GM23338 (cell line): ENCODE data around the gene CAPN10. TPM values are rescaled to one million over a fixed set of nuclear protein-coding genes. Genes with fewer than 3 reads are reported as not detected.

ENCODE experiments used
- ATAC-seq: fragments of 200-7000 bp; cut with Tn5 transposase; 3 replicates; pipeline ENCODE4 v1.9.1; 2020
- DNase-seq: peaks from one replicate; pipeline ENCODE4 v3.0.0-alpha.2; 2015; ENCODE audit warnings: low spot score
- H2AFZ ChIP-seq: fragments of 200-600 bp; sonication (generic); 2 replicates; pipeline ENCODE4 v1.8.0; 2016; ENCODE audit warnings: antibody characterized with exemption, mild to moderate bottlenecking, moderate library complexity
- H3F3A ChIP-seq: fragments of 200-600 bp; sonication (generic); replicated peaks from 2 replicates; pipeline ENCODE4 v1.8.0; 2017; ENCODE audit warnings: antibody characterized with exemption, mixed run types, low read depth
- H3K27ac ChIP-seq: fragments of 200-600 bp; sonication (generic); 2 replicates; pipeline ENCODE4 v1.6.1; 2016; ENCODE audit warnings: low read depth
- H3K27me3 ChIP-seq: fragments of 200-600 bp; sonication (generic); 2 replicates; pipeline ENCODE4 v1.8.0; 2016; ENCODE audit warnings: mild to moderate bottlenecking, mixed run types, moderate library complexity; ENCODE audit not compliant: insufficient read depth
- H3K36me3 ChIP-seq: fragments of 200-600 bp; sonication (generic); 2 replicates; pipeline ENCODE4 v1.8.0; 2016; ENCODE audit warnings: mild to moderate bottlenecking; ENCODE audit not compliant: insufficient read depth
- H3K4me1 ChIP-seq: fragments of 200-600 bp; sonication (generic); 2 replicates; pipeline ENCODE4 v1.8.0; 2016; ENCODE audit warnings: mild to moderate bottlenecking, moderate library complexity; ENCODE audit not compliant: insufficient read depth
- H3K4me2 ChIP-seq: fragments of 200-600 bp; sonication (generic); 2 replicates; pipeline ENCODE4 v1.7.1; 2017; ENCODE audit warnings: mixed run types
- H3K4me3 ChIP-seq: fragments of 200-600 bp; sonication (generic); 2 replicates; pipeline ENCODE4 v1.6.1; 2016; ENCODE audit warnings: mixed run types
- H3K79me2 ChIP-seq: fragments of 200-600 bp; sonication (generic); replicated peaks from 2 replicates; pipeline ENCODE4 v1.8.0; 2017; ENCODE audit warnings: mild to moderate bottlenecking; ENCODE audit not compliant: insufficient read depth
- H3K9me2 ChIP-seq: fragments of 200-600 bp; sonication (generic); 2 replicates; pipeline ENCODE4 v1.8.0; 2017; ENCODE audit not compliant: insufficient read depth
- H4K20me1 ChIP-seq: fragments of 200-600 bp; sonication (generic); replicated peaks from 2 replicates; pipeline ENCODE4 v1.8.0; 2017; ENCODE audit warnings: mild to moderate bottlenecking; ENCODE audit not compliant: insufficient read depth
- H3K27ac Mint-ChIP-seq: 2 replicates; pipeline ENCODE4 v1.8.0; 2020; ENCODE audit warnings: inconsistent platforms, mild to moderate bottlenecking, moderate library complexity, mixed read lengths
- H3K27me3 Mint-ChIP-seq: 3 replicates; pipeline ENCODE4 v1.8.0; 2022; ENCODE audit warnings: low read depth, mild to moderate bottlenecking, moderate library complexity, mixed read lengths, inconsistent platforms; ENCODE audit not compliant: insufficient read depth, poor library complexity
- H3K36me3 Mint-ChIP-seq: 3 replicates; pipeline ENCODE4 v1.8.0; 2021; ENCODE audit warnings: low read depth, mild to moderate bottlenecking, inconsistent platforms, moderate library complexity, mixed read lengths
- H3K4me1 Mint-ChIP-seq: 3 replicates; pipeline ENCODE4 v1.8.0; 2020; ENCODE audit warnings: mild to moderate bottlenecking, inconsistent platforms, mixed read lengths
- H3K4me3 Mint-ChIP-seq: 3 replicates; pipeline ENCODE4 v1.8.0; 2021; ENCODE audit warnings: moderate library complexity, mild to moderate bottlenecking, inconsistent platforms, mixed read lengths
- H3K9me3 Mint-ChIP-seq: 3 replicates; pipeline ENCODE4 v1.8.0; 2020; ENCODE audit warnings: moderate library complexity, mild to moderate bottlenecking, inconsistent platforms, mixed read lengths
- CREB1 ChIP-seq: fragments of 250-450 bp; sonication (Bioruptor Pico); IDR thresholded peaks from 2 replicates; pipeline ENCODE4 v1.5.0; 2020; ENCODE audit warnings: low read depth, mild to moderate bottlenecking, moderate library complexity
- EZH2 ChIP-seq: fragments of 200-600 bp; sonication (generic); IDR thresholded peaks from one replicate; pipeline ENCODE4 v1.8.0; 2017; ENCODE audit warnings: antibody characterized with exemption, mild to moderate bottlenecking, low read depth; ENCODE audit not compliant: unreplicated experiment
- EZH2phosphoT487 ChIP-seq: fragments of 200-600 bp; sonication (generic); IDR thresholded peaks from one replicate; pipeline ENCODE4 v1.8.1; 2018; ENCODE audit warnings: antibody characterized with exemption; ENCODE audit not compliant: unreplicated experiment
- JUNB ChIP-seq: IDR thresholded peaks from one replicate; pipeline ENCODE4 v1.6.1; 2016; ENCODE audit warnings: antibody characterized with exemption; ENCODE audit not compliant: unreplicated experiment
- STAT1 ChIP-seq: IDR thresholded peaks from one replicate; pipeline ENCODE4 v1.6.1; 2016; ENCODE audit warnings: antibody characterized with exemption; ENCODE audit not compliant: unreplicated experiment
- ZNF114 ChIP-seq: fragments of 250-450 bp; sonication (Bioruptor Pico); IDR thresholded peaks from 2 replicates; pipeline ENCODE4 v1.5.0; 2020; ENCODE audit warnings: mild to moderate bottlenecking, moderate library complexity
- ZNF331 ChIP-seq: fragments of 250-450 bp; sonication (Bioruptor Pico); IDR thresholded peaks from 2 replicates; pipeline ENCODE4 v1.5.0; 2020; ENCODE audit warnings: low read depth, mild to moderate bottlenecking, moderate library complexity
- polyA plus RNA-seq: library from polyadenylated mRNA; unstranded; fragments of >200 nt; fragmentation: Nextera tagmentation; extraction: Ambion mirVana; gene quantifications from 2 replicates; pipeline ENCODE4 v1.2.1, GENCODE V29; 2016
- total RNA-seq: library from RNA; depleted of rRNA; stranded (reverse); fragments of >200 nt; shearing (Covaris generic); gene quantifications from 2 replicates; pipeline ENCODE4 v1.2.3, GENCODE V29; 2014
- TF ChIP-seq, protein P1 (sequence below): IDR thresholded peaks from 2 replicates; pipeline ENCODE4 v1.6.1; 2016; ENCODE audit warnings: antibody characterized with exemption
- TF ChIP-seq, protein P2 (sequence below): fragments of 250-450 bp; sonication (Bioruptor Pico); IDR thresholded peaks from 2 replicates; pipeline ENCODE4 v1.5.0; 2020; ENCODE audit warnings: mild to moderate bottlenecking, moderate library complexity
- TF ChIP-seq, protein P3 (sequence below): IDR thresholded peaks from one replicate; pipeline ENCODE4 v1.6.1; 2018; ENCODE audit warnings: antibody characterized with exemption; ENCODE audit not compliant: unreplicated experiment
- TF ChIP-seq, protein P4 (sequence below), 2 experiments: fragments of 200-600 bp in 1 of 2; sonication (generic) in 1 of 2; conservative IDR thresholded peaks; 2 replicates each; pipeline versions ENCODE4 v1.5.1 to v1.6.1; 2016 to 2017; ENCODE audit warnings: antibody characterized with exemption in 2 of 2, low read depth in 2 of 2, mild to moderate bottlenecking in 2 of 2, moderate library complexity in 1 of 2

CAPN10 gene
- total and polyA plus RNA-seq, 2 experiments from 2014 or later, result 30.2 to 59.8 TPM

DNA sequence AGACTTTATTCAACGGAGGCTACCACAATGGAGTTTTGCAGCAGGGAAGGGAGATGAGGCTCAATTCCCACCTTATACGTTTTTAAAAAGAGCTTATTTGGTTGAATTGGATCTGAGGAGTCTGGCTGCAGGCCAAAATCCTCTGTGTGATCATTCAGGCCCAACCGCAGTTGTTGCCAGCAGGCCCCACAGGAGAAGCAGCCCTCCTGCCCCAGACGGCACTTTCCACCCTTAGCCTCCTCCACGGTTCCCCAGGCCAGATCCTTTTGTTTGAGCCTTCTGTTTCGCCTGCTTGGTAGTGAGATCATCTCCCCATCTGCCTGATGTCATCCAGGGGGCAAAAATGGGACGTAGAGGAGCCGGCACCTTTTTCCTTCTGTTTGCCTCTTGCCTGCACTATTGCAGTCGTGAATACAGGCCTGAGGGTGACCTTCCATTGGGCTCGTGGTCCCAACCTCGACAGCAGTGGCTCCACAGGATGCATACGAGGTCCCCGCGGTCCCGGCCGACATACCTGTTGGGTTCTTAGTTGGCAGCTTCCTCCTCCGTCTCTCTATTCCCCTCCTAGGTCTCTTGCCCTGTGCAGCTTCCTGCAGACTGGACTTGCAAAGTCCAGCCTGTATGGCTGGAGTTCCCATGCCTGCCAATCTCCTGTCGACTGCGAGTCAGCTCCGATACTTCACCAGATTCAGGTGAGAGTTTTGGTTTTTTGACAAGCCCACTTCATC is 29.4 kb downstream of the CAPN10 start:
- no peak for TF ChIP-seq STAT1
- TF ChIP-seq, protein P1, sequence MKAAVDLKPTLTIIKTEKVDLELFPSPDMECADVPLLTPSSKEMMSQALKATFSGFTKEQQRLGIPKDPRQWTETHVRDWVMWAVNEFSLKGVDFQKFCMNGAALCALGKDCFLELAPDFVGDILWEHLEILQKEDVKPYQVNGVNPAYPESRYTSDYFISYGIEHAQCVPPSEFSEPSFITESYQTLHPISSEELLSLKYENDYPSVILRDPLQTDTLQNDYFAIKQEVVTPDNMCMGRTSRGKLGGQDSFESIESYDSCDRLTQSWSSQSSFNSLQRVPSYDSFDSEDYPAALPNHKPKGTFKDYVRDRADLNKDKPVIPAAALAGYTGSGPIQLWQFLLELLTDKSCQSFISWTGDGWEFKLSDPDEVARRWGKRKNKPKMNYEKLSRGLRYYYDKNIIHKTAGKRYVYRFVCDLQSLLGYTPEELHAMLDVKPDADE, result no peak
- TF ChIP-seq, protein P2, sequence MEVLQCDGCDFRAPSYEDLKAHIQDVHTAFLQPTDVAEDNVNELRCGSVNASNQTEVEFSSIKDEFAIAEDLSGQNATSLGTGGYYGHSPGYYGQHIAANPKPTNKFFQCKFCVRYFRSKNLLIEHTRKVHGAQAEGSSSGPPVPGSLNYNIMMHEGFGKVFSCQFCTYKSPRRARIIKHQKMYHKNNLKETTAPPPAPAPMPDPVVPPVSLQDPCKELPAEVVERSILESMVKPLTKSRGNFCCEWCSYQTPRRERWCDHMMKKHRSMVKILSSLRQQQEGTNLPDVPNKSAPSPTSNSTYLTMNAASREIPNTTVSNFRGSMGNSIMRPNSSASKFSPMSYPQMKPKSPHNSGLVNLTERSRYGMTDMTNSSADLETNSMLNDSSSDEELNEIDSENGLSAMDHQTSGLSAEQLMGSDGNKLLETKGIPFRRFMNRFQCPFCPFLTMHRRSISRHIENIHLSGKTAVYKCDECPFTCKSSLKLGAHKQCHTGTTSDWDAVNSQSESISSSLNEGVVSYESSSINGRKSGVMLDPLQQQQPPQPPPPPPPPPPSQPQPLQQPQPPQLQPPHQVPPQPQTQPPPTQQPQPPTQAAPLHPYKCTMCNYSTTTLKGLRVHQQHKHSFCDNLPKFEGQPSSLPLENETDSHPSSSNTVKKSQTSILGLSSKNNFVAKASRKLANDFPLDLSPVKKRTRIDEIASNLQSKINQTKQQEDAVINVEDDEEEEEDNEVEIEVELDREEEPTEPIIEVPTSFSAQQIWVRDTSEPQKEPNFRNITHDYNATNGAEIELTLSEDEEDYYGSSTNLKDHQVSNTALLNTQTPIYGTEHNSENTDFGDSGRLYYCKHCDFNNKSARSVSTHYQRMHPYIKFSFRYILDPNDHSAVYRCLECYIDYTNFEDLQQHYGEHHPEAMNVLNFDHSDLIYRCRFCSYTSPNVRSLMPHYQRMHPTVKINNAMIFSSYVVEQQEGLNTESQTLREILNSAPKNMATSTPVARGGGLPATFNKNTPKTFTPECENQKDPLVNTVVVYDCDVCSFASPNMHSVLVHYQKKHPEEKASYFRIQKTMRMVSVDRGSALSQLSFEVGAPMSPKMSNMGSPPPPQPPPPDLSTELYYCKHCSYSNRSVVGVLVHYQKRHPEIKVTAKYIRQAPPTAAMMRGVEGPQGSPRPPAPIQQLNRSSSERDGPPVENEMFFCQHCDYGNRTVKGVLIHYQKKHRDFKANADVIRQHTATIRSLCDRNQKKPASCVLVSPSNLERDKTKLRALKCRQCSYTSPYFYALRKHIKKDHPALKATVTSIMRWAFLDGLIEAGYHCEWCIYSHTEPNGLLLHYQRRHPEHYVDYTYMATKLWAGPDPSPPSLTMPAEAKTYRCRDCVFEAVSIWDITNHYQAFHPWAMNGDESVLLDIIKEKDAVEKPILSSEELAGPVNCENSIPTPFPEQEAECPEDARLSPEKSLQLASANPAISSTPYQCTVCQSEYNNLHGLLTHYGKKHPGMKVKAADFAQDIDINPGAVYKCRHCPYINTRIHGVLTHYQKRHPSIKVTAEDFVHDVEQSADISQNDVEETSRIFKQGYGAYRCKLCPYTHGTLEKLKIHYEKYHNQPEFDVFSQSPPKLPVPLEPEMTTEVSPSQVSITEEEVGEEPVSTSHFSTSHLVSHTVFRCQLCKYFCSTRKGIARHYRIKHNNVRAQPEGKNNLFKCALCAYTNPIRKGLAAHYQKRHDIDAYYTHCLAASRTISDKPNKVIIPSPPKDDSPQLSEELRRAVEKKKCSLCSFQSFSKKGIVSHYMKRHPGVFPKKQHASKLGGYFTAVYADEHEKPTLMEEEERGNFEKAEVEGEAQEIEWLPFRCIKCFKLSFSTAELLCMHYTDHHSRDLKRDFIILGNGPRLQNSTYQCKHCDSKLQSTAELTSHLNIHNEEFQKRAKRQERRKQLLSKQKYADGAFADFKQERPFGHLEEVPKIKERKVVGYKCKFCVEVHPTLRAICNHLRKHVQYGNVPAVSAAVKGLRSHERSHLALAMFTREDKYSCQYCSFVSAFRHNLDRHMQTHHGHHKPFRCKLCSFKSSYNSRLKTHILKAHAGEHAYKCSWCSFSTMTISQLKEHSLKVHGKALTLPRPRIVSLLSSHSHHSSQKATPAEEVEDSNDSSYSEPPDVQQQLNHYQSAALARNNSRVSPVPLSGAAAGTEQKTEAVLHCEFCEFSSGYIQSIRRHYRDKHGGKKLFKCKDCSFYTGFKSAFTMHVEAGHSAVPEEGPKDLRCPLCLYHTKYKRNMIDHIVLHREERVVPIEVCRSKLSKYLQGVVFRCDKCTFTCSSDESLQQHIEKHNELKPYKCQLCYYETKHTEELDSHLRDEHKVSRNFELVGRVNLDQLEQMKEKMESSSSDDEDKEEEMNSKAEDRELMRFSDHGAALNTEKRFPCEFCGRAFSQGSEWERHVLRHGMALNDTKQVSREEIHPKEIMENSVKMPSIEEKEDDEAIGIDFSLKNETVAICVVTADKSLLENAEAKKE (CRISPR knock-in tag), result no peak
- TF ChIP-seq, protein P3, sequence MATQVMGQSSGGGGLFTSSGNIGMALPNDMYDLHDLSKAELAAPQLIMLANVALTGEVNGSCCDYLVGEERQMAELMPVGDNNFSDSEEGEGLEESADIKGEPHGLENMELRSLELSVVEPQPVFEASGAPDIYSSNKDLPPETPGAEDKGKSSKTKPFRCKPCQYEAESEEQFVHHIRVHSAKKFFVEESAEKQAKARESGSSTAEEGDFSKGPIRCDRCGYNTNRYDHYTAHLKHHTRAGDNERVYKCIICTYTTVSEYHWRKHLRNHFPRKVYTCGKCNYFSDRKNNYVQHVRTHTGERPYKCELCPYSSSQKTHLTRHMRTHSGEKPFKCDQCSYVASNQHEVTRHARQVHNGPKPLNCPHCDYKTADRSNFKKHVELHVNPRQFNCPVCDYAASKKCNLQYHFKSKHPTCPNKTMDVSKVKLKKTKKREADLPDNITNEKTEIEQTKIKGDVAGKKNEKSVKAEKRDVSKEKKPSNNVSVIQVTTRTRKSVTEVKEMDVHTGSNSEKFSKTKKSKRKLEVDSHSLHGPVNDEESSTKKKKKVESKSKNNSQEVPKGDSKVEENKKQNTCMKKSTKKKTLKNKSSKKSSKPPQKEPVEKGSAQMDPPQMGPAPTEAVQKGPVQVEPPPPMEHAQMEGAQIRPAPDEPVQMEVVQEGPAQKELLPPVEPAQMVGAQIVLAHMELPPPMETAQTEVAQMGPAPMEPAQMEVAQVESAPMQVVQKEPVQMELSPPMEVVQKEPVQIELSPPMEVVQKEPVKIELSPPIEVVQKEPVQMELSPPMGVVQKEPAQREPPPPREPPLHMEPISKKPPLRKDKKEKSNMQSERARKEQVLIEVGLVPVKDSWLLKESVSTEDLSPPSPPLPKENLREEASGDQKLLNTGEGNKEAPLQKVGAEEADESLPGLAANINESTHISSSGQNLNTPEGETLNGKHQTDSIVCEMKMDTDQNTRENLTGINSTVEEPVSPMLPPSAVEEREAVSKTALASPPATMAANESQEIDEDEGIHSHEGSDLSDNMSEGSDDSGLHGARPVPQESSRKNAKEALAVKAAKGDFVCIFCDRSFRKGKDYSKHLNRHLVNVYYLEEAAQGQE, result no peak
- TF ChIP-seq JUNB, result no peak
- TF ChIP-seq ZNF331 (CRISPR knock-in tag), result no peak
- no peak for TF ChIP-seq EZH2
- no peak for TF ChIP-seq EZH2phosphoT487
- TF ChIP-seq ZNF114 (CRISPR knock-in tag), result no peak
- TF ChIP-seq CREB1 (CRISPR knock-in tag), result no peak
- TF ChIP-seq, protein P4, sequence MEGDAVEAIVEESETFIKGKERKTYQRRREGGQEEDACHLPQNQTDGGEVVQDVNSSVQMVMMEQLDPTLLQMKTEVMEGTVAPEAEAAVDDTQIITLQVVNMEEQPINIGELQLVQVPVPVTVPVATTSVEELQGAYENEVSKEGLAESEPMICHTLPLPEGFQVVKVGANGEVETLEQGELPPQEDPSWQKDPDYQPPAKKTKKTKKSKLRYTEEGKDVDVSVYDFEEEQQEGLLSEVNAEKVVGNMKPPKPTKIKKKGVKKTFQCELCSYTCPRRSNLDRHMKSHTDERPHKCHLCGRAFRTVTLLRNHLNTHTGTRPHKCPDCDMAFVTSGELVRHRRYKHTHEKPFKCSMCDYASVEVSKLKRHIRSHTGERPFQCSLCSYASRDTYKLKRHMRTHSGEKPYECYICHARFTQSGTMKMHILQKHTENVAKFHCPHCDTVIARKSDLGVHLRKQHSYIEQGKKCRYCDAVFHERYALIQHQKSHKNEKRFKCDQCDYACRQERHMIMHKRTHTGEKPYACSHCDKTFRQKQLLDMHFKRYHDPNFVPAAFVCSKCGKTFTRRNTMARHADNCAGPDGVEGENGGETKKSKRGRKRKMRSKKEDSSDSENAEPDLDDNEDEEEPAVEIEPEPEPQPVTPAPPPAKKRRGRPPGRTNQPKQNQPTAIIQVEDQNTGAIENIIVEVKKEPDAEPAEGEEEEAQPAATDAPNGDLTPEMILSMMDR (conservative IDR thresholded peaks at IDR 0.05; ENCODE audit: low read depth in 2 of 2), result no peak
- Histone ChIP-seq H2AFZ (no peak overlapping the region), H3K79me2 (no peaks in the 10 kb centered on the region), H3K36me3 (no peaks in the 10 kb centered on the region), H3F3A (no peaks in the 10 kb centered on the region), H3K27ac (no peak overlapping the region), H3K9me2 (no peaks in the 10 kb centered on the region), H3K4me2 (no peak overlapping the region), H4K20me1 (no peaks in the 10 kb centered on the region), H3K27me3 (no peaks in the 10 kb centered on the region), H3K4me1 (no peaks in the 10 kb centered on the region), H3K4me3 (no peak overlapping the region)
- Mint-ChIP-seq H3K27me3 (peaks cover 5% of the 10 kb centered on the region), H3K9me3 (peaks cover 35% of the 10 kb centered on the region), H3K4me1 (no peaks in the 10 kb centered on the region), H3K36me3 (peaks cover 40% of the 10 kb centered on the region), H3K27ac (no peak overlapping the region), H3K4me3 (no peak overlapping the region)
- no peak for ATAC-seq
- DNase-seq, result no peak
